Hematopoietic multipotent progenitor cell treated with erythropoietin and hydrocortisone succinate and interleukin-3 and kit ligand, for 6 days (in vitro differentiated cells): ENCODE data around the gene ABCC1.
"Not testable (repeated sequence)": the region's sequence is repeated elsewhere in the genome, so short reads cannot be mapped to it uniquely, and the experiment has no call there.

Experiments used
- DNase-seq: peaks from one replicate; pipeline ENCODE4 v3.0.0-alpha.2; 2015

The ABCC1 gene

DNA sequence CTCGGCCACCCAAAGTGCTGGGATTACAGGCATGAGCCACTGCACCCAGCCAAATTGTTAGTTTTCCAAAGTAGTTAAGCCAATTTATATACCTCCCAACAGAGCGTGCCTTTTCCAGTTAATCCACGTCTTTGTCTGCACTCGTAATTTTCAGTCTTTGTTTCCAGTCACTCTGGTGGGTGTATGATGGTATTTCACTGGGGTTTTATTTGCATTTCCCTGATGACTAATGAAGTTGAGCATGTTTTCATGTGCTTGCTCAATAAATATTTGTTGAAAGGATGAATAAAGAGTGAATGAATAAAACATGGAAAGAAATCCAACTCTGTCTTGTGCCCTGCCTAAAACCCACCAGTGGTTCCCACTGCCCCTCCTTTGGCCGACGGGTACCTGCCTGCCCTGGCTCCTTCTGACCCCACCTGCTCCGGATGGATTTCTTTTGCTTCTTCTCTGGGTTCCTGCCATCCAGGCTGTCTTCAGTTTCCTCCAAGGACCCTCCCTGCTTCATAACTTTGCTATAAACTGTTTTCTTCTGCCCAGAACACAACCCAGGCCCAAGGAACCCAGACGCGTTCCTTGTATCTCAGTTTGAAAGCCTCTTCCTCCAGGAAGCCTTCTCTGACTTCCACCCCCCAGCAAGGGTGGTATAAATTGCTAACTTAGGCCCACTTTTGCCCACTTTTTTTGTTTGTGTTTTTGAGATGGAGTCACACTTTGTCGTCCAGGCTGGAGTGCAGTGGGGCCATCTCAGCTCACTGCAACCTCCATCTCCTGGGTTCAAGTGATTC lies 3.0 kb upstream of the ABCC1 start:
- DNase-seq, result no peak

DNA sequence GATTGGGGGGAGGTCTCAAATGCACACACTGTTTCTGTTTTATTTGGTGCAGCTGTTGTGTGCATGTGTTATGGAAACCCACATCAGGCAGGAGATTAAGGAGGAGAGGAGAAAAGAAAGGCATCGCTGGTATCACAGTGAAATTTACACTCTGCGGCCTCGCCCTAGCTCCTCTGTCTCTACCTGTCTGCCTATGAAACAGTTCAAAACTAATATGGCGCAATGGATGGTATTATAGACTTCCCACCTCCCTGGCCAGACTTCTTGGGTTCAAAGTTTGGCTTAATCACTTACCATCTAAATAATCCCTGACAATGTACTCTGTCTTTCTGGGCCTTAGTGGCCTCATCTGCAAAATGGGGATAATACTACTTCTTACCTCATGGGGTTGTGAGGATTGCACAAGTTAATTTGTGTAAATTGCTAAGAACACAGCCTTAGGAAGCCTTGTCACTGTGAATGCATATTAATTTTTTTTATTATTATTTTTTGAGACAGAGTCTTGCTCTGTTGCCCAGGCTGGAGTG lies 1.4 kb upstream of the ABCC1 start:
- no peak for DNase-seq

DNA sequence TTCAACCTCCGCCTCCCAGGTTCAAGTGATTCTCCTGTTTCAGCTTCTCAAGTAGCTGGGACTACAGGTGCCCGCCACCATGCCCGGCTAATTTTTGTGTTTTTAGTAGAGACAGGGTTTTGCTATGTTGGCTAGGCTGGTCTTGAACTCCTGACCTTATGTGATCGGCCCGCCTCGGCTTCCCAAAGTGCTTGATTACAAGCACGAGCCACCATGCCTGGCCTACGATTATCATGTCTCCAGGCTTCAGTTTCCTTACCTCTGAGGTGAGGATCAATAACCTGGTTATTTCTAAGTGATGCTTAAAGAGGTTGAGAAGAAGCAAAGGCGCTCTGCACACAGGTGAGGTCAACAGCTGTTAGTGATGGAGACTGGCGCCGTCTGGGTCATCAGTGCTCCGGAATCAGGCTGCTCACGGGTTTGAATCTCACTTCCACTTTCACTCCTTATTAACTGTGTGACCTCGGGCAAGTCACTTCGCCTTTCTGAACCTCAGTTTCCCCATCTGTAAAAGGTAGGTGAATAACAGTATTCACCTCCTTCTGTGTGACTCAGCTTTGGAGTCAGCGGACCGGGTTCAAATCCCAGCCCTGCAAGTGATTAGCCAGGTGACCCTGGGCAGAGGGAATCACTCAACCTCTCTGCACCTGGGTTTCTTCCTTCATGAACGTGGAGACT lies 745 bp upstream of the ABCC1 start:
- DNase-seq, result no peak

DNA sequence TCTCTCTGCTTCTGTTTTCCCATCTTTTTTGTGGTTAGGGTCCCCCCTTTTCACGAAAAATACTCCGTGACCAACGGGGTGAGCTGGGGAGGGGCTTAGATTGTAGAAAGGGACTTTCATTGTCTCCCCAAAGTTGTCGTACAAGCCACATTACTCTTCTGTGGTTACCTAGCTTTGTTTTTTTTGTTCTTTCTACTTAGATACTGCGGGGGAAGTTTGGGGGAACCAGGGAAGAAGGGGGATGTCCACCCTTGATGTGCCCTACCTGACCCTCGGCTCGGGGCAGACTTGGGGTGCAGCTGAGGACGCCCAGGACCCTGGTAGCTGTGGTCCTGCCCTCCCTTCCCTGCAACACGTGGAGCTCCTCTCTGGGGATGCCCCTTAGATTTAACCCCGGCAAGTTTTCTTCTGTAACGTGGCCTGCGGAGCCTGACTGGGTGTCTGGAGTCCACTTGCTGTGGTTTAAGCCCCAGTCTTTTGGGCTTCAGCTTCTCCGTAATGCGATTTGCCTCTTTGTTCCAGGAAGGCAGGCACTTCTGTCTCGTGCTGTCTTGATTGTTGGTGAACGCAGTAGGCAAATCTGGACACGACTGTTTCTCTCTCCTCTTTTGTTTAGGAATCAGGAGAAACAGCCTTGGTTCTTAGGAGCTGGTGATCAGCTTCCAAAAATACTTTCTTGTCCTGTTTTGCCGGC lies 892 bp downstream of the ABCC1 start:
- DNase-seq, result peak; percentile 70

DNA sequence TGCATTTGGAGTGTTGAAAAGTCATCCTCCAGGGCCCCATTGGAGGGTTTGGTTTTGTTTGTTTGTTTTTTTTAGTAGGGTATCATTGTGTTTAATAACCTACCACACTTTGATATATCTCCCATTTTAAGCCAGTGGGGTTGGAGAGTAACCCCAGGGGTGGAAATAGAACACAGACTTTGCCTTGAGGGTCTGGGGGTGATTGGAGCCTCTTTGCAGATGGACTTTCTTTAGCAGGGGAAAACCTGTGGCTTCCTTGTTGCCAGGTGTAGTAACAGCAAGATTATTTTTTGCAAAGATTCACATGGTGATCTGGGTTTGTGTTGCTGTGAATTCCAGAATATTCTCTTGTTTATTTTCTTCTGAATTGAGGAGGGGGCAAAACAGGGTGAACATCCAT lies 1.5 kb downstream of the ABCC1 start:
- DNase-seq, result no peak

GRCh38 chr16:15951852-15952251 lies 2.4 kb downstream of the ABCC1 start:
- peak; percentile 49 for DNase-seq

DNA sequence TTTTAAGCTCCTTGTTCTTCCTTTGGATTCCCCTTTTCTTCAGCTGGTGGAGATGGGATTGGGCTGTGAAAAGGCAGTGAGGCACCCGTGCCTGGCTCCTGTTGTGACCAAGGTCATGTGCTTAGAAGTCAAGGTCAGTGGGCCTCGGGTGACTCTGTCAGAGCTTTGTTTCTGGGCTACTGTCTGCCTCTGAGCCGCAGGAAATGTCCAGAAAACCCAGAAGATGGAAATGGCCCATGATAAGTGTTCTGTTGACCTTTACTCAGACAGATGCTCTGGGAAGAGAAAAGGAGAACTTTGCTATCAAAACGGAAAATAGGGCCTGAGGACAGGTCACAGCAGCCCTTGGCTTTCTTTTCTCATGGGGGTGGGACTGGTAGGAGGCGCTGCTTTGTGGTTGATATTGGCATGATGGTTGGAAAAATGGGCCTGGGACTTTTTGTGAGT lies 2.9 kb downstream of the ABCC1 start:
- peak; percentile 80 for DNase-seq

DNA sequence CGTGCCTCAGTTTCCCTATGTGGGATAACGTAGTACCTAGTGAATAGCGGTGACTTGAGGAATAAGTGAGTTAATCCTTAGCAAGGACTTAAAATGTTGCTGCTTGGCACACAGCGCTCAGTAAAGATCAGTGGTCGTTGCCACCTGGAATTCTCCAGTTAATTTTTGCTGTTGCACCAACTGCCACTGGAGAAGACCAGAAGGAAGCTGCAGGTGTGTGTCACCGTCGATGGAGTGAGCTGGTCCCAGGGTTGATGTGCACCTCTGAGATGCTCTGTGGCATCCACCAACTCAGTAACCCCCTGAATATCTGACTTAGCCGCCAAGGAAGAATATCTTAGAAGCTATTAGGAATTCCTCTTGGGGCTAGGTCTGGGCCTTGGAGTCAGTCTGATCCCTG lies 4.1 kb downstream of the ABCC1 start:
- no peak for DNase-seq

DNA sequence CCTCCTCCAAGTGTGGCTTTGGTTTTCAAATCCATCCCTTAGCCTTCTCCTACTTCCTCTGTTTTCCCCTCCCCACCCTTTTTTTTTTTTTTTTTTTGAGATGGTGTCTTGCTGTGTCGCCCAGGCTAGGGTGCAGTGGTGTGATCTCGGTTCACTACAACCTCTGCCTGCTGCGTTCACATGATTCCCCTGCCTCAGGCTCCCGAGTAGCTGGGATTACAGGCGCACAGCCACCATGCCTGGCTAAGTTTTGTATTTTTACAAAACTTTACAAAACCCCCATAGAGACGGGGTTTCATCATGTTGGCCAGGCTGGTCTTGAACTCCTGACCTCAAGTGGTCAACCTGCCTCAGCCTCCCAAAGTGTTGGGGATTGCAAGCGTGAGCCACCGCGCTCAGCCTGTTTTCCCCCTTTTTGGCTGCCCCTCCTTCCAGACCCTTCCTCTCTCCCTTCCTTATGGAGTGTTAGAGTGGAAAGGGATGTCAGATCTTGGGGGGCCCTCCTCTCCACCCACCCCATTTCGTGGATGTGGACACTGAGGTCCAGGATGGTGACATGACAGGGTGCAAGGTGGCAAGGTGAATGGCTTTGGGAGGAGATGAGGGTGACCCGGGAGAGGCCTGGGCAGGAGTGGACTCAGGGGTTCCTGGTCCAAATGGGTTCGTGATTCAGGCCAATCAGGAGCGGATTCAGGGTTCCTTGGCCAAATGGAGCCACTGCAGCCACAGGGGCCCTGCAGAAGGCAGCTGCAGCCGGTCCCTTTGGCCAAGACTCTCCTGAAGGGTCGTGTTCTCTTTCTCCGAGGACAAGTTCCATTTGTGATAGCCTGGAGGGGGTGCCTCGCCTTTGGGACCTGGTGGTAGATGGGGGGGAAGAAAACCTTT lies 4.8 kb downstream of the ABCC1 start:
- no peak for DNase-seq

DNA sequence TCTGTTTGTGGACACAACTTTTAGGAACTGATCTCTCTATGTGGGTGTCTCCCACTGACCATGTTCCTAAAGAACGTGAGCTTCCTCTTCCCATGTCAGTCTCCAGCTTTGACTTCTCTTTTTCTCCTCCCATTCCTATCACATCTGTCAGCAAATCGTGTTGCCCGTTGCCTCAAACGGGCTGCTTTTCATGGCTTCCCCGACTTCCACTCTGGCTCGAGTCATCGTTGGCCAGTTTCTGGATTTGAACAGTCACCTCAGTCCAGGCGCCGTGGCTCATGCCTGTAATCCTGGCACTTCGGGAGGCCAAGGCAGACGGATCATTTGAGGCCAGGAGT lies 5.4 kb downstream of the ABCC1 start:
- DNase-seq, result no peak

GRCh38 chr16:15955425-15955824 lies 6.0 kb downstream of the ABCC1 start:
- no peak for DNase-seq

DNA sequence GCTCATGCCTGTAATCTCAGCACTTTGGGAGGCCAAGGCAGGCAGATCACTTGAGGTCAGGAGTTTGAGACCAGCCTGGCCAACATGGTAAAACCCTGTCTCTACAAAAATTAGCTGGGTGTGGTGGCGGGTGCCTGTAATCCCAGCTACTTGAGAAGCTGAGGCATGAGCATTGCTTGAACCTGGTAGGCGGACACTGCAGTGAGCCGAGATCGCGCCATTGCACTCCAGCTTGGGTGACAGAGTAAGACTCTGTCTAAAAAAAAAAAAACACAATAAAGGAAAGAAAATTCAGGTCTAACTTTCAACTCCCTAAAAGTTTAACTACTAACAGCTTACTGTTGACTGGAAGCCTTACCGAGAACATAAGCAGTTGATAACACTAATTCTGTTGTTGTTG lies 6.7 kb downstream of the ABCC1 start:
- DNase-seq, result not testable (repeated sequence)

- DNase-seq, result no peak
These were observed 9.4 kb downstream of the ABCC1 start for GRCh38 chr16:15958703-15959348.

DNA sequence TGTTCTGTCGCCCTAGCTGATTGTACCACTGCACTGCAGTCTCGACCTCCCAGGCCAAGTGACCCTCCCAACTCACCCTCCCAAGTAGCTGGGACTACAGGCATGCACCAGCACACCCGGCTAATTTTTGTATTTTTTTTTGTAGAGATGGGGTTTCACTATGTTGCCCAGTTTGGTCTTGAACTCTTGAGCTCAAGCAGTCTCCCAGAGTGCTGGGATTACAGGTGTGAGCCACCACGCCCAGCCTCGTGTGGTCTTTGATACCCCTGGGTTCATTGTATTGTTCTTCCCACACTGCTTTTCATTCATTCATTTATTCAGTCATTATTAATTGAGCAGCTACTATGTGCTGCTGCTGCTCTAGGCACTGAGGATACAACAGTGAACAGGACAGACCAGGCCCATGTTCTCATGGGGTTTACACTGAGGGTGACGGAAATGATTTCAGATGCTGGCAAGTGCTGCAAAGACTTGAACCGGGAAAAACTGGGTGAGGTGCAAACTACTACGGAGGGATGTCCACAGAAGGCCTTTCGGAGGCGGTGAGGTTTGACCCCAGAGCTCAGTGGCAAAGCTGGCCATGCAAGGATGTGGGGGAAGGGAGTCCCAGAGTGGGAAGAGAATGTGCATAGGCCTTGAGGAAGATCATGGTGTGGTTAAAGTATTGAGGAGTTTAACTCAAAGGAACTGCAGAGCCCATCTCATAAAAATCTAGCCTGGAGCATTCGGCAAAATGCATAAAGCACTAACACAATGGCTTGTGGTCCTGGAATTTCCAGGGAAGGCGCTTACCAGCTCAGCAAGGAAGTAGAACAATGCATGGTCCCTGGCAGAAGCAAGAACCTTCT lies 10.9 kb downstream of the ABCC1 start:
- no peak for DNase-seq

- peak; percentile 60 for DNase-seq
These were observed 11.7 kb downstream of the ABCC1 start for GRCh38 chr16:15961060-15961511.

DNA sequence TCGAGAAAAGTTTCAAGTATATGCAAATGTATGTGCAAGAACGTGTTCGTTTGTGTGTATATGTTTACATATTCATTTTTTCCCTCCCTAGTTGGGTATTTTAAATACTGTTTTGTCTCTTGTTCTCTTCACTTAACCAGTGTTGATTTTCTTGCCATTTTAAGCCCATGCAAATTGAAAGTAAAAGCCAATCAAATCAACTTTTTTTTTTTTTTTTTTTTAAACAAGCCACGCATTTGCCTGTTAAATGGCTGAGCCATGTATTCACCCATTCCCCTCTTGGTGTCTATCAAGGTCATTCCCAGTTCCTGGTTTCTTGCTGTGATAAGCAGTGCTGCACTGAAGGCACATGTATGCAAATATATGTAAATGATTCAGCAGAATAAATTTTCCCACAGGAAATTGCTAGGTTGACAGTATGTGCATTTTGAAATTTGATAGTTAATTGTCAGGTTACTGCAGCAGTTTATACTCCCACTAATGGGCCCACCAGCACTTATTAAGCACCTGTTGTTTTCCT lies 12.2 kb downstream of the ABCC1 start:
- no peak for DNase-seq

- no peak for DNase-seq
These were observed 14.0 kb downstream of the ABCC1 start for GRCh38 chr16:15963307-15963910.

- no peak for DNase-seq
These were observed 17.0 kb downstream of the ABCC1 start for GRCh38 chr16:15966420-15966819.

GRCh38 chr16:15966836-15967546 lies 17.6 kb downstream of the ABCC1 start:
- DNase-seq, result no peak
